Measurements from ENCODE around the gene VARS2. TPM values are rescaled to one million over a fixed set of nuclear protein-coding genes. Genes with fewer than 3 reads are reported as not detected.

Gene VARS2
- total and polyA plus RNA-seq, 7 donors: 6.7 to 23.0 (median 8.0) TPM

DNA sequence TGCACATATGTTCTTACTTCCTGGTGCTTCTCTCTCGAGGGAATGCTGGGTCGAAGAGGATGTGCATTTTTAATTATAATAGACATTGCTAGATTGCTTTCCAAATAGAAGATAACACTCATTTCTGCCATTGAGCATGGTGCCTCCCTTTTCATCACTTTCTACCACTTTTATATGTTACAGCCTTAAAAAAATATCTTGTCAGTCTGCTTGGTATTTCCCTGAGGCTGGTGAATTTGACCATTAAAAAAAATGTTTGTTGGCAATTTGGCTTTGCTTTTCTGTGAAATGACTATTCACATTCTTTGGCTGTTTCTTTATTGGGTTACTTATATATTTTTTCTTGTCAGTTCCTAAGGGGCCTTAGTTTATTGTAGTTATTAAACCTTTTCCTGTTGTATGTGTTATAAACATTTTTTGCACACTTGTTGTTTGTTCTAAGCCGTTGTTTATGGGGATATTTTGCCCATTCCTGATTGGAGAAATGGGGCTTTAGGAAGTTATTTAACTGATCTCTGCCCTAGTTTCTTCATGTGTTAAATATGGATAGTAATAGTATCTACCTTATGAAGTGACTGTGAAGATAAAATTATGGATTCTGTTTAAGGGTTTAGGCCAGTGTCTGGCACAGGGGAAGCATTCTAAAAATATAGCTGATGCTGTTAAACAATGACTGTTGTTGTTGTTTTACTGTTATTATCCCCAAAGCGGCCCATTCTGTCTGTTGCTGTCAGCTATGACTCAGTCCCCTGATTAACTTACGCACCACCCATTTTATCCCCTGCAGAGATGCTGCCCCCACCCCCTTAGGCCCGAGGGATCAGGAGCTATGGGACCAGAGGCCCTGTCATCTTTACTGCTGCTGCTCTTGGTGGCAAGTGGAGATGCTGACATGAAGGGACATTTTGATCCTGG, 25.9 kb upstream of the VARS2 start:
- no peak overlapping the region for H3K4me3 ChIP-seq
- peaks cover 0 to 44% (median 41%) of the 10 kb centered on the region in 4 donors for H3K4me1 ChIP-seq
- 44 to 67% methylated on average over 6 of the region's 6 CpGs for WGBS, 2 donors
- H3K27me3 ChIP-seq: no peaks in the 10 kb centered on the region
- H3K36me3 ChIP-seq: peaks cover 0 to 35% (median 13%) of the 10 kb centered on the region in 4 donors
- H3K9me3 ChIP-seq: no peaks in the 10 kb centered on the region
- intact Hi-C loops (cut with DNase I): no loop called here
- TF ChIP-seq CTCF (IDR thresholded peaks at IDR 0.05) (no peak), POLR2A (IDR thresholded peaks at IDR 0.05) (no peak), POLR2AphosphoS5 (IDR thresholded peaks at IDR 0.05) (no peak), EP300 (IDR thresholded peaks at IDR 0.05) (no peak)
- DNase-seq: no peak
- H3K27ac ChIP-seq: peak overlapping the region in 1 of 4 donors; percentile 13

- Histone ChIP-seq H3K36me3 (peaks cover 0 to 42% (median 16%) of the 10 kb centered on the region in 4 donors), H3K4me1 (peaks cover 0 to 38% (median 35%) of the 10 kb centered on the region in 4 donors), H3K27ac (peak overlapping the region in 1 of 4 donors; percentile 13), H3K27me3 (no peaks in the 10 kb centered on the region), H3K4me3 (no peak overlapping the region), H3K9me3 (no peaks in the 10 kb centered on the region)
- TF ChIP-seq EP300 (IDR thresholded peaks at IDR 0.05) (no peak), CTCF (IDR thresholded peaks at IDR 0.05) (no peak), POLR2AphosphoS5 (IDR thresholded peaks at IDR 0.05) (no peak)
- 92 to 95% methylated on average over 18 of the region's 18 CpGs for WGBS, 2 donors
- intact Hi-C loops (cut with DNase I): no loop called here
- DNase-seq: no peak
Measured at GRCh38 chr6:30888816-30889495, 25.1 kb upstream of the VARS2 start.

- Histone ChIP-seq H3K27me3 (no peaks in the 10 kb centered on the region), H3K9me3 (no peaks in the 10 kb centered on the region), H3K36me3 (peaks cover 0 to 48% (median 17%) of the 10 kb centered on the region in 4 donors), H3K4me1 (peaks cover 0 to 35% (median 34%) of the 10 kb centered on the region in 4 donors), H3K4me3 (no peak overlapping the region), H3K27ac (no peak overlapping the region)
- no peak for DNase-seq
- intact Hi-C loops (cut with DNase I): no loop called here
- no peak for TF ChIP-seq EP300 (IDR thresholded peaks at IDR 0.05)
- no peak for TF ChIP-seq POLR2AphosphoS5 (IDR thresholded peaks at IDR 0.05)
- 73 to 91% methylated on average over 4 of the region's 4 CpGs for WGBS, 2 donors
Measured at GRCh38 chr6:30889496-30889885, 24.5 kb upstream of the VARS2 start.

DNA sequence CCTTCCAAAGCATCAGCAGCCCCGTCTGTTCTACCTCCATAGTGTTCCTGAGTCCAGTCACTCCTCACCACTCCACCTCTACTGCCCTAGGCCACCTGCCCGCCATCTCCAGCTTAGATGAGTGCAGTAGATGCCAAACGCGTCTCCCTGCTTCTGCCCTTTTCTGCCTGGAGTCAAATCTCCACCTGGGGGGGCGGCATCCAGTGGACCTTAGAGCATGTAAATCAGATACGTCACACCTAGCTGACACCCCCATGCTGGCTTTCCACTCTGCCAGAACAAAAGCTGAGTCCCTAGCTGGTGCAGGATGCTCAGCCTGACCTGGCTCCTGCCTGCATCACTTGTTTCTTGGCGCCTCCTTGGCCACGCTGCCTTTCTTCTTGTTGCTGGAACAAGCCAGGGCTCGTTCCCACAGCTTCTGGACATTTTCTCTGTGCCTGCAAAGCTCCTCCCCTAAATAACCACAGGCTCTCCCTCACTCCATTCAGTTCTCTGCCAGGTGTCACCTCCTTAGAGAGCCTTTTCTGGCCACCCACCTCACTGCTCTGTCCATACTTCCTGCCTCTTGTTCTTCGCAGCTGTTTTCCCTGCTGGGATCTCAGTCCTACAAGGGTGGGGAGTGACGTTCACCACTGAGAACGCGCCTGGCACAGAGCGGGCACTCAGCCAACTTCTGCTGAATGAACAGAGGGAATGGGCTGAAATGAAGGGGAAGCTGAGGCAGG, 24.0 kb upstream of the VARS2 start:
- H3K27me3 ChIP-seq: no peaks in the 10 kb centered on the region
- intact Hi-C loops (cut with DNase I): no loop called here
- peaks cover 0 to 32% (median 29%) of the 10 kb centered on the region in 4 donors for H3K4me1 ChIP-seq
- TF ChIP-seq POLR2A (IDR thresholded peaks at IDR 0.05) (no peak), EP300 (IDR thresholded peaks at IDR 0.05) (no peak), POLR2AphosphoS5 (IDR thresholded peaks at IDR 0.05) (no peak), CTCF (IDR thresholded peaks at IDR 0.05) (no peak)
- H3K36me3 ChIP-seq: peaks cover 2 to 54% (median 20%) of the 10 kb centered on the region in 4 donors
- peak overlapping the region in 1 of 4 donors; percentile 29 for H3K27ac ChIP-seq
- H3K9me3 ChIP-seq: no peaks in the 10 kb centered on the region
- DNase-seq: peak; percentile 72
- WGBS, 2 donors: 87% methylated on average over 14 of the region's 14 CpGs
- no peak overlapping the region for H3K4me3 ChIP-seq

All from sigmoid colon (tissue), 7 donors.